GM13976 (cell line): Measurements from ENCODE around the gene TLR6.

Experiments
- DNase-seq: peaks from one replicate; pipeline ENCODE4 v3.0.0; 2012; ENCODE audit warnings: low spot score
- CTCF ChIP-seq: IDR thresholded peaks from 2 replicates; pipeline ENCODE4 v1.5.1; 2012; ENCODE audit warnings: borderline replicate concordance, mild to moderate bottlenecking; ENCODE audit not compliant: insufficient read depth; ENCODE audit errors: extremely low read depth, missing control alignments, control extremely low read depth
- in situ Hi-C: fragments of 300-500 bp; cut with MboI; formaldehyde crosslinking; loops from one replicate; pipeline ENCODE4 v1.12.0; 2022; ENCODE audit warnings: low sequenced_read_pairs, mixed read lengths, inconsistent platforms; ENCODE audit not compliant: unreplicated experiment

The TLR6 gene

DNA sequence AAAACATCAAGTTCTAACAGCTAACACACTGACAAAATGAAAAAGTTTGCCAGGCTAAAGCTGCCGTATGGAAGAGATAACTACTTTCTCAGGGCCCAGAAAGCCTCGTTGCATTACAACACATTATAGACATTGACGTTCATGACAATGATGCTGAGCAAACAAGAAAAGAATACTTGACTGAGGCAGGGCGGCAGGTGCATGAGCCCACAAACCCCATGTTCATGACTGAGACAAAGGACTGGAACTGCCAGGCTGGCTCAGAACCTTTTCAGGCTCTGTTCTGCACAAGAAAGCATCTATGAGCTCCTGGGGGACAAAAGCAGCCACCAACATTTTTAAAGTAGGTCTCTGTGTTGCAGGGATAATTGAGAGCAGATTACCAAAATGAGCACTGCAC, 13.6 kb downstream of the TLR6 start:
- in situ Hi-C loops: no loop called here
- DNase-seq: no peak

DNA sequence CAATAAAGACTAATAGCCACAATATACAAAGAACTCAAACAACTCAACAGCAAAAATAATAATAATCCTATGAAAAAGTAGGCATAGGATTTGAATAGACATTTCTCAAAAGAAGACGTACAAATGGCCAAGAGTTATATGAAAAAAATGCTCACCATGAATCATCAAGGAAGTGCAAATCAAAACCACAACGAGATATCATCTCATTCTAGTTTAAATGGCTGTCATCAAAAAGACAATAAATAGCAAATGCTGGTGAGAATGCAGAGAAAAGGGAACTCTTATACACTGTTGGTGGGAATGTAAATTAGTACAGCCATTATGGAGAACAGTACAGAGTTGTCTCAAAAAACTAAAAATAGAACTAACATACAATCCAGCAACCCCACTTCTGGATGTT, 18.8 kb downstream of the TLR6 start:
- in situ Hi-C loops: no loop called here
- no peak for TF ChIP-seq CTCF

More for the DNA sequence above, 13.6 kb downstream of the TLR6 start:
- TF ChIP-seq CTCF: no peak

DNA sequence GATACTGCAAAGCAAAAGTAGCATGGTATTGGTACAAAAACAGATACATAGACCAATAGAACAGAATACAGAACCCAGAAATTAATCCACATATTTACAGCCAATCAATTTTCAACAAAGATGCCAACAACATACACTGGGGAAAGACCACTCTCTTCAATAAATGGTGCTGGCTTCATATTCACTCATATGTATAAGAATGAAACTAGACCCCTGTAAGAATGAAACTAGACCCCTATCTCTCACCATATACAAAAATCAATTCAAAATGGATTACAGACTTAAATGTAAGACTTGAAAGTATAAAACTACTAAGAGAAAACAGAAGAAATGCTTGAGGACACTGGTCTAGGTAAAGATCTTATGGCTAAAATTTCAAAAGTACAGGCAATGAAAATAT, 19.3 kb downstream of the TLR6 start:
- no peak for DNase-seq
- in situ Hi-C loops: no loop called here
- no peak for TF ChIP-seq CTCF

More for the DNA sequence above, 18.8 kb downstream of the TLR6 start:
- DNase-seq: no peak

- TF ChIP-seq CTCF: no peak
- no peak for DNase-seq
- in situ Hi-C loops: no loop called here
These were observed 22.0 kb downstream of the TLR6 start for GRCh38 chr4:38834570-38834969.

DNA sequence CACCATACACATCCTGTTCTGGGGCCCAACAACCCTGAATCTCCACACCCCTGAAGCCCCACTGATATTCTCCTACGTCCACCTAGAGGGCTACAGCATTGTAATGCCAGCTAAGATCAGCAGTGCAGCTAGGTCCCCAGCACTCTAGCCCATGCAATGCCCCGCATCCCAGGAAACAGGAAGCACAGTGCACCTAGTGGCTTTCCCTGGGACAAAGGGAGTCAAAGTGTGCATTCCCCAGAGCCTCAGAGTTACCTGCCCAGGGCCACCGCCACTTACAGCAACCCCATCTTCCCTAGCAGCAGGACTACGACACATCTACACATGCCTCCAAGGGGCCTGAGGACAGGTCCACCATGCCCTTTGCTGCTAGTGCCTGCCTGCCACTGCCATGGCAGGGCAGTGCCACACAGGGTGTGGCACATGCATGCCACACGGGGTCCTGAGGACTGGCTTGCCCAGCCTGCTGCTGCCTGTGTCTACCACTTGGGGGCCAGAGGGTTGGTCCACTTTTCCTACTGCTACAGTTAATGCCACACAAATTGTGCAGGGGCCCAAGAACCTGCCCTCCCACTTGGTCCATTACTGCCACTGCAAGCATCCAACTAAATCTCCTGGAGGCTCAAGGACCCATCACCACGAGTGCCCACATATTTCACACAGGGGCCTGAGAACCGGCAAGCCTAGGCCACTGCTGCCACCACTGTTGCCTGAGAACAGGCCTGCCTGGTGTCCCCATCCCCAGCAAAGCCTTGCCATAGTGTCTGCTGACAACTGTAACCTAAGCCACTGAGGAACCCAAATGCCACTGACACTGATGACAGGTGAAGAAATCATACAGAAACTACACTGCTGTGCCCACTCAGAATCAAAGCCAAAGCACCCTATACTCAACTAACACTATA, 23.7 kb downstream of the TLR6 start:
- in situ Hi-C loops: no loop called here

DNA sequence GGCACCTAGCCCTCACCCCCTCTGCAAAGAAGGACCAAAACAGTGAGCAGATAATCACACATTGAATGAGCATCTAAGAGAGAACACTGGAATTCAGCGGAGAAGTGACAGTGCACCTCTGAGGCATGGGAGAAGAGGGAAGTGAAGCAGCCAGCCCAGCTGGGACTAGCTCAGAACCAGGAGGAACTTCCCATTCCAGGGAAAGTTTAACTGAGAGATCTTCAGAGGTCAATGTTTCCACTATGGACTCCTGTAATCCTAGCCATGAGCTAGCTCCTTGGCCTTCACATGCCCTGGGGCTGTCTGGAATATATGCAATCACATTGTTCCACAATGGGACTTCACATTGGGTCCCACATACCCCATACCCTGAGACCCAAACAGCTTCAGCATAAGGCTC, 24.4 kb downstream of the TLR6 start:
- in situ Hi-C loops: no loop called here

More for the DNA sequence above, 23.7 kb downstream of the TLR6 start:
- DNase-seq: no peak
- no peak for TF ChIP-seq CTCF

More for the DNA sequence above, 24.4 kb downstream of the TLR6 start:
- no peak for TF ChIP-seq CTCF
- no peak for DNase-seq
